GM18505 (cell line): Measurements from ENCODE around the gene MIS18A.
"Not testable (repeated sequence)": the region's sequence is repeated elsewhere in the genome, so short reads cannot be mapped to it uniquely, and the experiment has no call there.

Experiments
- ATAC-seq: cut with Tn5 transposase; IDR thresholded peaks from one replicate; pipeline ENCODE4 v1.9.1; 2021; ENCODE audit not compliant: unreplicated experiment
- POLR2A ChIP-seq: IDR thresholded peaks from 4 replicates; pipeline ENCODE4 v1.6.1; 2011; ENCODE audit warnings: borderline replicate concordance; ENCODE audit not compliant: insufficient read depth, insufficient read length; ENCODE audit errors: extremely low read depth

Gene MIS18A

GRCh38 chr21:32312976-32313375 lies 34.1 kb upstream of the MIS18A start:
- TF ChIP-seq POLR2A = no peak
- ATAC-seq = no peak

GRCh38 chr21:32312326-32312725 lies 33.5 kb upstream of the MIS18A start:
- TF ChIP-seq POLR2A = no peak

GRCh38 chr21:32311621-32312020 lies 32.8 kb upstream of the MIS18A start:
- no peak for TF ChIP-seq POLR2A
- ATAC-seq = no peak

More at GRCh38 chr21:32312326-32312725, 33.5 kb upstream of the MIS18A start:
- no peak for ATAC-seq

GRCh38 chr21:32310976-32311375 lies 32.1 kb upstream of the MIS18A start:
- not testable (repeated sequence) for ATAC-seq

- ATAC-seq = no peak
- no peak for TF ChIP-seq POLR2A
These were observed 31.1 kb upstream of the MIS18A start for GRCh38 chr21:32309906-32310460.

GRCh38 chr21:32308696-32309095 lies 29.8 kb upstream of the MIS18A start:
- TF ChIP-seq POLR2A = no peak
- no peak for ATAC-seq

GRCh38 chr21:32307706-32308105 lies 28.9 kb upstream of the MIS18A start:
- ATAC-seq = no peak
- TF ChIP-seq POLR2A = no peak

GRCh38 chr21:32306021-32306780 lies 27.4 kb upstream of the MIS18A start:
- no peak for ATAC-seq
- no peak for TF ChIP-seq POLR2A

- no peak for ATAC-seq
- no peak for TF ChIP-seq POLR2A
These were observed 26.1 kb upstream of the MIS18A start for GRCh38 chr21:32304998-32305397.

- ATAC-seq = no peak
- TF ChIP-seq POLR2A = no peak
These were observed 24.5 kb upstream of the MIS18A start for GRCh38 chr21:32303385-32303784.

- ATAC-seq = no peak
These were observed 23.7 kb upstream of the MIS18A start for GRCh38 chr21:32302560-32302959.

GRCh38 chr21:32301596-32301995 lies 22.7 kb upstream of the MIS18A start:
- ATAC-seq = no peak
- TF ChIP-seq POLR2A = no peak

More at GRCh38 chr21:32302560-32302959, 23.7 kb upstream of the MIS18A start:
- TF ChIP-seq POLR2A = no peak

- ATAC-seq = no peak
- no peak for TF ChIP-seq POLR2A
These were observed 21.4 kb upstream of the MIS18A start for GRCh38 chr21:32300117-32300681.

GRCh38 chr21:32299695-32300094 lies 20.8 kb upstream of the MIS18A start:
- no peak for TF ChIP-seq POLR2A
- no peak for ATAC-seq
